ENCODE data around the gene SOX5.
"Not testable (repeated sequence)": the region's sequence is repeated elsewhere in the genome, so short reads cannot be mapped to it uniquely, and the experiment has no call there.

SOX5 gene

GRCh38 chr12:23751641-23752040 lies 197.8 kb downstream of the SOX5 start:
- no peak for DNase-seq

DNA sequence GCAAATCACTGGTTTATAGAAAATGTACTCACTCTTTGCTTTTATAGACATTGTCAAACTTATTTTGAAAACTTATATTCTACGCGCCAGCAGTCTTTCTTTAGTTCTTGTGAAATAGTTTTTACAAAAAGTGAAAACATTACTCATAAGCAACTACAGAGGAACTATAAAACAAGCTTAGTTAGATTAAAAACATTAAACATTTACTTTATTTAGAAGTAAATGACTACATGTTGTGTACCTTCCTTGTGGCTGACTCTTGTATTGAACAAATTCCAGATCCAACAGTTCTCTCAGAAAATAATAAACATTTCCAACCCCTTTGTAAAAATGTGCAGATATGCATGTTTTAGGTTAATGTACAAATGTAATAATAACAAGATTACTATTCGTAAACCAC lies 198.5 kb downstream of the SOX5 start:
- DNase-seq = no peak

GRCh38 chr12:23744696-23745095 lies 204.8 kb downstream of the SOX5 start:
- DNase-seq = no peak

DNA sequence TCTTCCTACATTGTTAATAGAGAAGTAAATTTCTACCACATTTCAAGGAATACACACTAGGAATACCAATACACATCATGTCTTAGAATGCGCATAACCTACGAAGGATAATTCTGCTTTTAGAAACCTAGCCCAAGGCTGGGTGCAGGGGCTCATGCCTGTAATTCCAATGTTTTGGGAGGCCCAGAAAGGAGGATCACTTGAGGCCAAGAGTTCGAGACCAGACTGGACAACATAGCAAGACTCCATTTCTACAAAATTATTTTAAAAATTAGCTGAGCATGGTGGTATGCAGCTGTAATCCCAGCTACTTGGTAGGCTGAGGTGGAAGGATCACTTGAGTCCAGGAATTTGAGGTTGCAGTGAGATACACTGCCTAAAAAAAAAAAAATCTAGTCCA lies 206.9 kb downstream of the SOX5 start:
- DNase-seq = no peak

DNA sequence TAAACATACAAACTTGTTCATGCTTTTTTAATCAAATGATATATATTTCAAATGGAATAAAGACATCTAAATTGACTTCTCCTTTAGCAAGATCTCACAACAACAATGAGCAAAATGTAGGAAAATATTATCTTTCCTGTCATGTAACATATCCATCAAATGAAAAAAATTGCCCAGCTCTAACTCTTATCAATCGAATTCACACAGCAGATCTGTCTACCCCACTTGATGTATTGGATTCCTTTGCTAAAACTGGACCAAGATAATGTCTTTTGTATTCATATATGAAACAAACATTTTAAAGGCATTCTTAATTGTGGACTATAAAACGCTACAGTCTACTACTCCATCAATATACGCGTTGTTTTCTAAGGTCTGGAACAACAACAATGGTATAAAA lies 218.0 kb downstream of the SOX5 start:
- DNase-seq = no peak

DNA sequence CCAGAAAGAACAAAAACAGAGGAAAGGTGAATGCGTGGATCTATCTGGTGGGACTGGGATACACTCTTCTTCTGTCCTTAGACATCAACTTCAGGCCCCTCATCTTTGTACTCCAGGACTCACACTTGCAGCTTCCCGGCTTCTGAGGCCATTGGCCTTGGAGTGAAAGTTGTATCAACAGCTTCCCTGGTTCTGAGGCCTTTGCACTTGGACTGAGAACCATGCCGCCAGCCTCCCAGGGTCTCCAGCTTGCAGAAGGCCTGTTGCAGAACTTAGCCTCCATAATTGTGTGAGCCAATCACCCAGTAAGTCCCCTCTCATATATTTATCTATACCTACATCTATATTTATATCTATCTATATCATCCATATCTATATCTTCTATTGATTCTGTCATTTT lies 218.4 kb downstream of the SOX5 start:
- no peak for DNase-seq

- no peak for DNase-seq
Measured at GRCh38 chr12:23729359-23729758, 220.1 kb downstream of the SOX5 start.

- DNase-seq = no peak
Measured at GRCh38 chr12:23726646-23727045, 222.8 kb downstream of the SOX5 start.

- peak; percentile 19 for DNase-seq
Measured at GRCh38 chr12:23722655-23723054, 226.8 kb downstream of the SOX5 start.

DNA sequence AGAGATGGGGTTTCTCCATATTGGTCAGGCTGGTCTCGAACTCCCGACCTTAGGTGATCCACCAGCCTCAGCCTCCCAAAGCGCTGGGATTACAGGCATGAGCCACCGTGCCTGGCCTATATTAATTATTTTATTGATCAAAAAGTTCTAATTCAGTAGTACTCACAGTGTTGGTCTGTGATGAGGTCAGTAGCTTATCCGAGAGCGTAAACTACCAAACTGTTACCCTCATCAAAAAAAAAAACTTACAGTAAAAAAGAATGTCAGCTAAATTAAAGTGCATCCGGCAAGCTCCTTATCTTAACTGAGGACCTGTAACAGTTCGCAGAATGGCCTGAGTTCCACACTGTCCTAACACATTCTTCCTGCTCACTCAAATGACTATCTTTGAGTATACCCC lies 228.2 kb downstream of the SOX5 start:
- no peak for DNase-seq

DNA sequence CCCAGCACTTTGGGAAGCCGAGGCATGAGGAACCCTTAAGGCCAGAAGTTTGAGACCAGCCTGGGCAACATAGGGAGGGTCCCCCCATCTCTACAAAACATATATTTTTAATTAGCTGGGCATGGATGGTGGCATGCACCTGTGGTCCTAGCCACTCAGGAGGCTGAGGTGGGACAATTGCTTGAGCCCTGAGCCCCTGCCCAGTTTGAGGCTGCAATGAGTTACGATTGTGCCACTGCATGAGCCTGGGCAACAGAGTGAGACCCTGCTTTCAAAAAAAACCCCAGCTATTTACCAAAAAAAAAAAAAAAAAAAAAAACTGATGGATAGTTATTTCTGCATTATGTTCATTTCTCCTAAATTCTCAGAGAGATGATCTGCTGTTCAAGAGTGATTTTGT lies 230.0 kb downstream of the SOX5 start:
- DNase-seq = no peak

GRCh38 chr12:23710361-23710760 lies 239.1 kb downstream of the SOX5 start:
- not testable (repeated sequence) for DNase-seq

GRCh38 chr12:23708185-23708837 lies 241.2 kb downstream of the SOX5 start:
- no peak for DNase-seq

GRCh38 chr12:23707270-23707669 lies 242.2 kb downstream of the SOX5 start:
- DNase-seq = no peak

DNA sequence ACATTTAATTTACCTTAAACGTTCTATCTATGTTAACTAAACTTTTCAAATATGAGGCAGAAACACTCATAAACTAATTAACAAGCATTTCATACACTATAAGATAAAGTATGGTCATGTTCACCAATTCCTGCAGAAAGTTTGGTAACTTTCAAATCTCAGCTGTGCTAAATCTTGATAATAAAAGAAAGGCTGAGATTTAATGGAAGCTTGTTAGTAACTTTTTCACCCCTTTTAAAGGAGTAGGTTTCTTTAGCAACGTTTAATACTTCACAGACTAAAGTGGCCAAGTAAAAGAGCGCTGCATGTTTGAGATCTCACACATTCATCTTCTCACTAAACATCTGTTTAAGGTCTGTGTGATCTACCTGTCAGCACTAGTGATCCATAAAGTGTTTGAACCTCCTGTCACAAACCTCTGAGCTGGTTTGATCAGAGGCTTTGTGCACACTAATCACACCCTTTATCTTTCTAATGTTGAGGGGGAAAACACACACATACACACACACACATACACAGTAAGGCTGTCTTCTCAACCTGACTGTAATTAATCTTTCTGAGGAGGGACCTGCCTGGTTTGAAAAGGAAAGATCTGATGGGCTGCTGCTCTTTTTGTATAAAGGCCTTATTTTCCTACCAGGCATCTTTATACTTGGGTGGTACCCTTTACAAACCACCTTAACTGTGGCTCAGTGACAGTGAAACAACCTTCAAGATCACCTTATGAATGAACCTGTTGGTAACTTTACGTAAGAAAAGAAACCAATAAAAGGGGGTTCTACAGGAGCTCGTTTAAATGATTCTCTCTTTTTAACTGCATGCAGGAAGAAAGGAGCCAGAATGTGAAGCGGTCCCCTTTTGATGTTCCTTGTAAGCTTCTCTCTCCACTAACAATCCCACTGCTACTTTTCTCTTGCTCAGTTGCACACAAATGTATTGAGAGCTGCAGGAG lies 244.2 kb downstream of the SOX5 start:
- DNase-seq = no peak

DNA sequence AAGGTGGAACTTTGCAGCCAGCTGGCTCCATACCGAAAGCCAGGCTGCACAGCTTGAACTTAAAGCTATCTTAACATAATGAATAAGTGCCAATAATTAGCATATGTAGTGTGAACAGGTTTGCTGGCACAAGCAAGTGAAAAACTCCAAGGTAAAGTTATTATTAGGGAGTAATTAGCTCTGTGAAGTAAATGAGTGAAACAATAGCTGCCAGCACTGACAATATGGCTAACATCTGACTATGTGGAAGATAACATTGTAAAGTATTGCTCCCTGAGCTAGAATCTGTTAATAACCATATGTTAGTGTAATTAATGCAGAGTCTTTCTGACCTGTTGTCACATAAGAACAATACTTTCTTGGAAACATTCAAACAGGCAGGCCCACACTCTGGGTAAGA lies 246.4 kb downstream of the SOX5 start:
- no peak for DNase-seq

DNA sequence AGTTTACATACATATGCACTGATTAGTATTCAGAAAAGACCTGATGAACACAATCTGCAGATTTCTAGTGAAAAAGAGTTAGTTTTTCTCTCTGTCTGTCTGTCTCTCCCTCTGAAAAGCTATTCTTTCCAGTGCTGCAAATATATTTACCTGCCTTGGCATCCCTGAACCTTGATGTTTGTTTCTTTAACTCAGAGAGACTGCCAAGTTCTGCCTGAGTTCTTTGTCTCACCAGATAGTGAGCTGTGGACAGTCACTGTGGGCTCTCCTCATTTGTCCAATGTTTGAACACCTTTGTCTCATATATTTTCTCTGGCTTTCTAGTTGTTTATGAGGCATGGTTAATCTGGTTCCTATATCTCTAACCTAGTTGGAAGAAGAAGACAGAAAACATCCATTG lies 250.4 kb downstream of the SOX5 start:
- no peak for DNase-seq

GRCh38 chr12:23694920-23695319 lies 254.6 kb downstream of the SOX5 start:
- DNase-seq = no peak

DNA sequence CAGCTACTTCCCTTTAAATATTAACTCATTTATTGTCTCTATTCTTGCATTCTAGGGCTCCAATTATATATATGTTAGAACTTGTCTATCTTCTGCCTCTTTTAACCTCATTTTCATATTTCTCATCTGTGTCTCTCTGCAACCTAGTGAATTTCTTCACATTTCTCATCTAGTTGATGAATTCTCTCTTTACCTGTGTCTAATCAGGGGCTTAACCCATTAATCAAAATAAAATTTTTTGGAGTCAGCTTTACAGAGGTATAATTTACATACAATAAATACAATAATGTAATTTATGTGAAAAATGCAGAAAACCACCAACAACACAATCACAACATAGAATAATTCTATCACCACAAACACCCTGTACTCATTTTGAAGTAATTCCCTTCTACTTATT lies 255.2 kb downstream of the SOX5 start:
- DNase-seq = no peak

DNA sequence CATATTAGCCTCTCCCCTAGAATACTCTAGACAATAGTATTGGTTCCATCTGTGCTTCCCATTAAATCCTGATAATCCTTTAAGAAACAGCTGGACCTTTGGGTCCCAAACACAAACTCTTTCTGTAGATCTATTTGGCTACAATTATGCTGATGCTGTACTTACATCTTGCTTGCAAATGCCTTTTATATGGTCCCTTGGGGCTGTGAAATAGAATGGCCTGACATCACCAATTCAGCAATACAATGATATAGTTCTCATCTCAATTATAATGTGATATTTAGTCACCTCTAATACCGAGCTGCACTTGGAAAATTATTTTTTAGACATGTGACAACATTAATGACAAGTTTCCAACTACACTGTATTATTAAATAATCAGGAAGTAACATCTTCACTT lies 261.5 kb downstream of the SOX5 start:
- DNase-seq = no peak

DNA sequence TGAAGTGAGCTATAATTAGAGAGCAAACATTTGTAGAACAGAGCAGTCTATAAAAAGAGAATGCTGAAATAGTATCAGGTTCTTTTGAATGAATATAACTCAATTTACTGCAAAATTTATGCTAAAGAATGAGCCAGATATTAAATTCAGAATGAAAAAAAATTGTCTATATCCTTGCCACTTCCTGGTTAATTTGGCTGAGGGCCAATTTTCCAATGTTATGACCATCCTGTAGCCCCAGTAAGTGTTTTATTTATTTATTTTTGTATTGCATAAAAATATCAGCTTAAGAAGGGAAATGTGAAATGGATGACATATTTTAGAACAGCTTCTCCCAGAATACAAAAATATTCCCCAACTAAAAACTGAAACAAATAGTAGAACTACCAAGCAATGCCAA lies 263.4 kb downstream of the SOX5 start:
- DNase-seq = no peak

GRCh38 chr12:23684121-23684520 lies 265.3 kb downstream of the SOX5 start:
- no peak for DNase-seq

- DNase-seq = no peak
Measured at GRCh38 chr12:23681237-23681636, 268.2 kb downstream of the SOX5 start.

DNA sequence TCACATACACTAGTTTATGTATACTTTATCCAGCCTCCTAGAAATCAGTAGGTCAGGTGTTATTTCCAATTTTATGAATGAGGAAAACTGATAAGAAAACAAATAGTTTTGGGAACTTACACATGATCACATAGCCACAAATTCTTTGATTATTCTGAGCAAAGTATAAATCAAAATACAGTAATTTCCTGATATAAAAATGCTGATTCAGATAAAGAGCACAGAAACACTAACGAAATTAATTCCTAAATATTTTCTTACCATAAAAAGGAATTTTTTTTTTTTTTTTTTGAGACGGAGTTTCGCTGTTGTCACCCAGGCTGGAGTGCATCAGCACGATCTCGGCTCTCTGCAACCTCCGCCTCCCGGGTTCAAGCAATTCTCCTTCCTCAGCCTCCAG lies 275.4 kb downstream of the SOX5 start:
- no peak for DNase-seq

DNA sequence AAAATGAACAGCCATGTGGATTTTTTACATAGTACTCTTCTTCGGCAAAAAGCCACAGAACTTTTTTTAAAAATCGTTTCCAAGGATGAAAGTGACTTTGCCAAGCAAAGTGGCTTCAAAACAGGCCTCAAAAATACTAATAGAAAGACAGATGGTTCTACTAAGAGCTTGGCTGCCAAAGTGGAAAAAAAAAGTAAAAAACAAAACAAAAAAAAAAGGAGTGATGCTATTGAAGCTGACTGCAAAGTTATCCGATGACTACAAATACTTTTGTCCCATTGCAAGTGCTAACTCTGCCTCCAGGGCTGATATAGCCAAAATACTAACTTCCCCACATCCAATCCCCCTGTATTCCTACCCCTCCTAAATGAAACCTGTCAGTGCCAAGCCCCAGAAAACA lies 277.6 kb downstream of the SOX5 start:
- DNase-seq = no peak

Data from NCI-H748 treated with DMSO at 0.1 percent for 48 hours (cell line).